Measurements from ENCODE around the gene CHL1.

DNA sequence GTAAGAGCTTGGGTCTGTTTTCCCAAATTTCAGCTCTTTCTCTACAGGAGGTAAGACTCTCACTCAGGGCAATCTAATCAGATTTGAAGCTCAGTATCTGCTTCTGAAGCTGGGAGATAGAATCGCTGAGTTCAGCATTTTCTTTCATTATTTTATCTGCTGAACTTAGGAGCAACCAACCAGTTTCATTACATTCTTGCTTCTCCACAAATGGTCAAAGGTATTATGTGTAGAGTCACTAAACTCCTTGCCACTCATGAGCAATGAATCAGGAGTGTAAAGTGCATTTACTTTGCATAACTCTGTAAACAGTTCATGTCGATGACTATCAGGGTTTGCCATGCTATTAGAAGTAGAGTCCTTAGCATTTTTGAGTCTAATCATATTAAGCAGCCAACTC lies 249.4 kb downstream of the CHL1 start:
- TF ChIP-seq EZH2 (IDR thresholded peaks at IDR 0.05) (no peak), POLR2AphosphoS5 (IDR thresholded peaks at IDR 0.05; ENCODE audit: borderline replicate concordance, low read depth, low read length) (no peak)
